Upper lobe of right lung (tissue), 1 donor: ENCODE measurements around the gene SLC35C1. TPM values are rescaled to one million over a fixed set of nuclear protein-coding genes. Genes with fewer than 3 reads are reported as not detected.

Experiments
- ATAC-seq: fragments of 200-7000 bp; cut with Tn5 transposase; one replicate; pipeline ENCODE4 v1.9.1; 2020; ENCODE audit warnings: mild to moderate bottlenecking, moderate library complexity
- DNase-seq: peaks from one replicate; pipeline ENCODE4 v3.0.0-alpha.2; 2020
- H3K27ac ChIP-seq: fragments of 200-600 bp; one replicate; pipeline ENCODE4 v1.8.0; 2022
- H3K27me3 ChIP-seq: fragments of 200-600 bp; one replicate; pipeline ENCODE4 v1.8.0; 2022; ENCODE audit warnings: mild to moderate bottlenecking
- H3K36me3 ChIP-seq: fragments of 200-600 bp; one replicate; pipeline ENCODE4 v1.8.0; 2022
- H3K4me1 ChIP-seq: fragments of 200-600 bp; one replicate; pipeline ENCODE4 v1.8.0; 2022
- H3K4me3 ChIP-seq: fragments of 200-600 bp; one replicate; pipeline ENCODE4 v1.8.0; 2022; ENCODE audit warnings: mild to moderate bottlenecking
- H3K9me3 ChIP-seq: fragments of 200-600 bp; one replicate; pipeline ENCODE4 v1.8.0; 2022
- intact Hi-C: fragments of 100-400 bp; cut with DNase I; formaldehyde crosslinking; loops from one replicate; pipeline ENCODE4 v1.11.0; 2022
- total RNA-seq: library from RNA; stranded (reverse); fragmentation: NEBNext Ultra II Directional; extraction: Animal tissue kit (Norgen Biotek cat#: 25700); gene quantifications from one replicate; pipeline ENCODE4 v1.2.1, GENCODE V29; 2021
- TF ChIP-seq, protein P1 (sequence below): fragments of 200-600 bp; IDR thresholded peaks from one replicate; pipeline ENCODE4 v1.8.0; 2022; ENCODE audit warnings: antibody characterized with exemption
- donor health status: DM: no; HTN: yes; CAD: no; lungs with severe emphysema.

The SLC35C1 gene
- total RNA-seq, 1 donor from 2014 or later, result 25.1 TPM

DNA sequence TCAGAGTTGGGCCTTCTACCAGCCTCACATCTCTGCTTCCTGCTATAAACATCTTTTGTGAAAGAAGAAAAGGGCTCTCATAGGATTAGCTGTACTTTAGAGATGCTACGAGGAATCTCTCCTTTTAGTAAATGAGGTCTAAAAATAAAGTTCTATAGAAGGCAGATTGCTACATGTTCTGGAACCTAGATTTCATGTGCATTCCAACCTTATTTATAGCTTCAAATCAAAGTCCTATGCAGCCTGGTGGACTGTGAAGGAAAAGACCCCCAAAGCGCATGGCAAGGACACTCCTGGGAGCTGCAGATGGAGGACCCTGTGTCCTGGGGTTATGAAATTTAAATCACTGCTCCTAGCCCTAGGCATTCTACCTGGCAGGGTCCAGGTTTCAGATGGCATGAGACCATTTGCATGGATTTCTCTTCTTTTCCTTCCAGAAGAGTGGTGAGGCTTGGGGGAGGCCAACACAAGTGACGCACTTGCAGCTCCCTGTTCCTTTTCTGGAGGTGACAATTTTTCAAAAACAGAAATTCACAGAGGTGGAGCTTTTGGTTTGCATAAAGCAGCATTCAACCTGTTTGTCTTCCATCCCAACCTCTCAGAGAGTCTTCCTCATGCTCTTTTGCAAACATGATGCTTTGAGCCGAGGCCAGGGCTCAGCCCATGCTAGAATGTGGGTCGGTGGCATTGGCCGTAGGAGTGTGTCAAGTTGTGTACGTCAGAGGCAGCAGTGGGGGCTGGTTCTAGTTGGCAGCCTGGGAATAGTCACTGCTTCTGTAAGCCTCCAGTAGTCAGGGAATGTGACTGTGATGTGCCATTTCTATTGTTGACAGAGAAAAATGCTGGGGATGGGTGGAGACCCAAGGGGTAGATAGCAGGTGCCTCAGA is 48.6 kb downstream of the SLC35C1 start:
- Histone ChIP-seq H3K4me1 (peaks cover 94% of the 10 kb centered on the region), H3K27ac (no peak overlapping the region)
- no peak for ATAC-seq

DNA sequence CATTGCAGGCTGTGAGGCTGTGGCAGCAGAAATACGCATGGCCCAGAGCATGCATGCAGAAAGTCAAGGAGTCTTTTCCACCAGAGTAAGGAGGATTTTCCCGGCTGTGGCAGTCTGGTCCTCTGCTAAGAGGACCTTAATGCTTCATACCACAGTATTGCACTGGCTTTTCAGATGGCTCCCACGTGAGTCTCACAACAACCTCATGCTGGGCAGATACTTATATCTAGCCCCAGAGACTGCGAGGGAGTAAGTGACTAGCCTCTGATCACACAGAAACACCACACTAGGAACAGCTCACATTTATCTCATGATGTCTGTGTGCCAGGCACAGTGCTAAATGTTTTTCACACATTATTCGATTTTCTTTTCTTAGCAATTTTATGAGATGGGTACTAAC is 50.4 kb downstream of the SLC35C1 start:
- no peaks in the 10 kb centered on the region for H3K9me3 ChIP-seq
- ATAC-seq (no peak), DNase-seq (no peak)
- intact Hi-C loops, result no loop called here
- H3K36me3 ChIP-seq, result peaks cover 37% of the 10 kb centered on the region
- H3K4me3 ChIP-seq, result no peak overlapping the region
- peaks cover 93% of the 10 kb centered on the region for H3K4me1 ChIP-seq
- no peaks in the 10 kb centered on the region for H3K27me3 ChIP-seq
- TF ChIP-seq, protein P1, sequence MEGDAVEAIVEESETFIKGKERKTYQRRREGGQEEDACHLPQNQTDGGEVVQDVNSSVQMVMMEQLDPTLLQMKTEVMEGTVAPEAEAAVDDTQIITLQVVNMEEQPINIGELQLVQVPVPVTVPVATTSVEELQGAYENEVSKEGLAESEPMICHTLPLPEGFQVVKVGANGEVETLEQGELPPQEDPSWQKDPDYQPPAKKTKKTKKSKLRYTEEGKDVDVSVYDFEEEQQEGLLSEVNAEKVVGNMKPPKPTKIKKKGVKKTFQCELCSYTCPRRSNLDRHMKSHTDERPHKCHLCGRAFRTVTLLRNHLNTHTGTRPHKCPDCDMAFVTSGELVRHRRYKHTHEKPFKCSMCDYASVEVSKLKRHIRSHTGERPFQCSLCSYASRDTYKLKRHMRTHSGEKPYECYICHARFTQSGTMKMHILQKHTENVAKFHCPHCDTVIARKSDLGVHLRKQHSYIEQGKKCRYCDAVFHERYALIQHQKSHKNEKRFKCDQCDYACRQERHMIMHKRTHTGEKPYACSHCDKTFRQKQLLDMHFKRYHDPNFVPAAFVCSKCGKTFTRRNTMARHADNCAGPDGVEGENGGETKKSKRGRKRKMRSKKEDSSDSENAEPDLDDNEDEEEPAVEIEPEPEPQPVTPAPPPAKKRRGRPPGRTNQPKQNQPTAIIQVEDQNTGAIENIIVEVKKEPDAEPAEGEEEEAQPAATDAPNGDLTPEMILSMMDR, result no peak
- peak overlapping the region; percentile 82 for H3K27ac ChIP-seq

More for the DNA sequence above, 48.6 kb downstream of the SLC35C1 start:
- intact Hi-C loops, result no loop called here
- H3K4me3 ChIP-seq, result no peak overlapping the region
- TF ChIP-seq, protein P1, result no peak
- H3K9me3 ChIP-seq, result no peaks in the 10 kb centered on the region
- peaks cover 26% of the 10 kb centered on the region for H3K36me3 ChIP-seq
- DNase-seq, result no peak
- H3K27me3 ChIP-seq, result no peaks in the 10 kb centered on the region

DNA sequence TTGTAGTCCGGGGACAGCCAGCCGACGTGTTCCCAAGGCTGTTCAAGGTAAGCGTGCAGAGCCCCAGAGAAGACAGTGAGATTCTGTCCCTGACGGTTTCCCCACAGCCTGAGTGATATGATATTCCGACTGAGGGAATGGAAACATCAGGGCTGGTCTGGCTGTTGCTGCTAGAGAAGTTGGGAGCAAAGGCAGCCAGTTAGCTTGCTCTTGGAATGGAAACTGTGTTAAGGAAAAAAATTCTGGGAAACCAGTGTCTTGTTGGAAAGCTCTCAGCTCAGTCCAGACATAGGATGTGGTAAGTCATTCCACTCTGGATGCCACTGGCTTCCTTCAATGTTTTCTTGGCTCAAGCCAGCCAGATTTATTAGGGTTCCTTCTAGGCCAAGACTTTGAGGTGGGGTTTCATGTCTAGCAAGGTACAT is 51.1 kb downstream of the SLC35C1 start:
- intact Hi-C loops, result no loop called here
- Histone ChIP-seq H3K9me3 (no peaks in the 10 kb centered on the region), H3K4me1 (peaks cover 93% of the 10 kb centered on the region), H3K36me3 (peaks cover 45% of the 10 kb centered on the region), H3K27ac (peak overlapping the region; percentile 82), H3K4me3 (no peak overlapping the region), H3K27me3 (no peaks in the 10 kb centered on the region)
- ATAC-seq, result no peak
- no peak for DNase-seq
- TF ChIP-seq, protein P1, result no peak

DNA sequence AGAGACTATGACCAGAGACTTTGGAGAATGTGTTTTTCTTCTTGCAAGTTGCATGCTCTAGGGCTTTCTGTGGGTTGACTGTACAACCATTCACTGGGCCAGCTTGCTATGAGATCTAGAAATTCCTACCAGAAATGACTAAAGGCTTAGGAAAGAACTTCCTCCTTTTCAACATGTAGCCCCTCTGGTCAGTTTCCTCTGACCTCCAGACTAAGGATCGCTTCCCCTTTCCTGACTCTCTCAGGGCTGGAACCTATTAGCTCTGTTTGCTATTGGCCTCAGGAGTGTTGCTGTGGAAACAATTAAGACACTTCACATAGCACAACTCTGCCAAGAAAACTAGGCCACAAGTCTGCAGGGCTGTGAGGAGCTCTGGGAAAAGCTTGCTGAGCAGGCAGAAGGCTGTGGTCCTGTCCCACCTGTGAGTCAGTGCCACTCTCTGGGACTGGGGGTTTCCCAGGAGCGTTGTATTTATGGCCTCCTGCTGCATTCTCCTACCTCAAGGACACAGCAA is 53.1 kb downstream of the SLC35C1 start:
- DNase-seq (no peak), ATAC-seq (peak; percentile 90)
- Histone ChIP-seq H3K9me3 (no peaks in the 10 kb centered on the region), H3K36me3 (peaks cover 64% of the 10 kb centered on the region), H3K4me1 (peaks cover 74% of the 10 kb centered on the region), H3K4me3 (no peak overlapping the region), H3K27ac (peak overlapping the region; percentile 82), H3K27me3 (no peaks in the 10 kb centered on the region)
- intact Hi-C loops, result no loop called here
- TF ChIP-seq, protein P1, result no peak

DNA sequence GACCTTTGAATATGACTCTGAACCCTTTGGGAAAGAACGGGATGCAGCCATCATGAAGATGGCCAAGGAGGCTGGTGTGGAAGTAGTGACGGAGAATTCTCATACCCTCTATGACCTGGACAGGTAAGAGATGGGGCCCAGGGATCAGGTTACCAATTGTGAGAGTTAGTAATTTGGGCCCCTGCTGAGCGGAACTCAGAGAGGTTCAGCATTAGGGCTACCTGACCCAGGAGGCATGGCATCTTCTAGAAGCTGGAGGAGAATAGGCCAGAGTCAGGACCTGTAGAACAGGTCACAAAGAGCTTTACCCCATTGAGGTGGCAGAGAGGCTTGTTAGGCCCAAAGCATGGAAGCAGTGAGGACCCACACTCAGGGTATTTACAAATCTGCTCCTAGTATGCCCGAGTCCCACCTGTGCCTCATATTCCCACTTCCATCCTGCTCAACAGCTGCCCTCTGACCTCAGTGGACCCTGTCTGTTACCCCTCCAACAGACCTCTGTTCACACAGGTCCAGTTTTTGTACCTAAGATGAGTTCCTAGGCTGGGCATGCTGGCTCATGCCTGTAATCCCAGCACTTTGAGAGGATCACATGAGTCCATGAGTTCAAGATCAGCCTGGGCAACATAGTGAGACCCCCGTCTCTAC is 53.9 kb downstream of the SLC35C1 start:
- Histone ChIP-seq H3K27ac (peak overlapping the region; percentile 82), H3K36me3 (peaks cover 68% of the 10 kb centered on the region), H3K4me3 (no peak overlapping the region), H3K4me1 (peaks cover 67% of the 10 kb centered on the region), H3K9me3 (no peaks in the 10 kb centered on the region), H3K27me3 (no peaks in the 10 kb centered on the region)
- no peak for ATAC-seq
- intact Hi-C loops, result no loop called here
- TF ChIP-seq, protein P1, result no peak
- no peak for DNase-seq
